ENCODE data around the gene RET.
"Not testable (repeated sequence)": the region's sequence is repeated elsewhere in the genome, so short reads cannot be mapped to it uniquely, and the experiment has no call there.

DNA sequence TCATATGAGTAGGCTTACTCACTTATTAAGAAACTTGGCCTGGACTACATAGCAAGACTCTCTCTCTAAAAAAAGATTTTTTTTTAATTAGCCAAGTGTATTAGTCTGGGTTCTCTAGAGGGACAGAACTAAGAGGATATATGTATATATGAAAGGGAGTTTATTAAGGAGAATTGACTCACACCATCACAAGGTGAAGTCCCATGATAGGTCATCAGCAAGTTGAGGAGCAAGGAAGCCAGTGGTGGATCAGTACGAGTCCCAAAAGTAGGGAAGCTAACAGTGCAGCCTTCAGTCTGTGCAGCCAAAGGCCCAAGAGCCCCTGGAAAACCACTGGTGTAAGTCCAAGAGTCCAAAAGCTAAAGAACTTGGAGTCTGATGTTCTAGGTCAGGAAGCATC is 69.1 kb downstream of the RET start:
- TF ChIP-seq, protein P1, sequence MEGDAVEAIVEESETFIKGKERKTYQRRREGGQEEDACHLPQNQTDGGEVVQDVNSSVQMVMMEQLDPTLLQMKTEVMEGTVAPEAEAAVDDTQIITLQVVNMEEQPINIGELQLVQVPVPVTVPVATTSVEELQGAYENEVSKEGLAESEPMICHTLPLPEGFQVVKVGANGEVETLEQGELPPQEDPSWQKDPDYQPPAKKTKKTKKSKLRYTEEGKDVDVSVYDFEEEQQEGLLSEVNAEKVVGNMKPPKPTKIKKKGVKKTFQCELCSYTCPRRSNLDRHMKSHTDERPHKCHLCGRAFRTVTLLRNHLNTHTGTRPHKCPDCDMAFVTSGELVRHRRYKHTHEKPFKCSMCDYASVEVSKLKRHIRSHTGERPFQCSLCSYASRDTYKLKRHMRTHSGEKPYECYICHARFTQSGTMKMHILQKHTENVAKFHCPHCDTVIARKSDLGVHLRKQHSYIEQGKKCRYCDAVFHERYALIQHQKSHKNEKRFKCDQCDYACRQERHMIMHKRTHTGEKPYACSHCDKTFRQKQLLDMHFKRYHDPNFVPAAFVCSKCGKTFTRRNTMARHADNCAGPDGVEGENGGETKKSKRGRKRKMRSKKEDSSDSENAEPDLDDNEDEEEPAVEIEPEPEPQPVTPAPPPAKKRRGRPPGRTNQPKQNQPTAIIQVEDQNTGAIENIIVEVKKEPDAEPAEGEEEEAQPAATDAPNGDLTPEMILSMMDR (IDR thresholded peaks at IDR 0.05; ENCODE audit: low read depth, low read length, poor library complexity, severe bottlenecking): not testable (repeated sequence)
- TF ChIP-seq EZH2phosphoT487 (IDR thresholded peaks at IDR 0.05; ENCODE audit: borderline replicate concordance, low read length): not testable (repeated sequence)

Measured in DOHH2 (cell line).